H1 (cell line): ENCODE data around the gene AATK. TPM values are rescaled to one million over a fixed set of nuclear protein-coding genes. Genes with fewer than 3 reads are reported as not detected.

Source experiments
- CTCF ChIA-PET: fragments of 300-600 bp; sonication (Branson Sonifier 250); formaldehyde crosslinking; loops from one replicate; lab custom pipeline; 2021; ENCODE audit not compliant: partially characterized antibody; lab: Charles Lee
- POLR2A ChIA-PET: fragments of 300-600 bp; sonication (Branson Sonifier 250); formaldehyde crosslinking; loops from one replicate; lab custom pipeline; 2021; ENCODE audit warnings: inconsistent platforms; ENCODE audit not compliant: partially characterized antibody; lab: Charles Lee
- DNase-seq, 2 experiments: peaks; one replicate each; pipeline versions ENCODE4 v3.0.0 to v3.0.0-alpha.2; 2010 to 2022; ENCODE audit warnings: low spot score in 2 of 2, low read depth in 1 of 2, mixed read lengths in 1 of 2
- FAIRE-seq: peaks from 2 replicates; lab custom pipeline; 2011; peaks lifted over from hg19 to GRCh38; lab: Jason Lieb, UNC
- H2AFZ ChIP-seq: 2 replicates; pipeline ENCODE4 v1.8.1; 2012; ENCODE audit warnings: low read length, inconsistent platforms
- H2AK5ac ChIP-seq: 2 replicates; pipeline ENCODE4 v1.6.1; 2013; ENCODE audit warnings: low read depth, low read length
- H2BK120ac ChIP-seq: replicated peaks from 2 replicates; pipeline ENCODE3; 2013; ENCODE audit warnings: low read depth, low read length, inconsistent platforms
- H2BK12ac ChIP-seq: 2 replicates; pipeline ENCODE4 v1.6.1; 2013; ENCODE audit warnings: low read depth, low read length
- H2BK15ac ChIP-seq: 2 replicates; pipeline ENCODE4 v1.6.1; 2013; ENCODE audit warnings: low read length
- H2BK20ac ChIP-seq: 2 replicates; pipeline ENCODE4 v1.6.1; 2013; ENCODE audit warnings: low read length
- H2BK5ac ChIP-seq: 2 replicates; pipeline ENCODE4 v1.6.1; 2013; ENCODE audit warnings: low read depth, low read length
- H3K14ac ChIP-seq: 2 replicates; pipeline ENCODE4 v1.6.1; 2013; ENCODE audit warnings: inconsistent platforms; ENCODE audit not compliant: insufficient read length
- H3K18ac ChIP-seq: 2 replicates; pipeline ENCODE4 v1.6.1; 2013; ENCODE audit warnings: low read length; ENCODE audit errors: extremely low read depth
- H3K23ac ChIP-seq: 2 replicates; pipeline ENCODE4 v1.6.1; 2013; ENCODE audit warnings: inconsistent platforms; ENCODE audit not compliant: insufficient read length
- H3K23me2 ChIP-seq: 2 replicates; pipeline ENCODE4 v1.6.1; 2013; ENCODE audit warnings: low read depth, low read length
- H3K27ac ChIP-seq: 2 replicates; pipeline ENCODE4 v1.6.1; 2011; ENCODE audit warnings: low read depth, low read length, inconsistent platforms
- H3K27me3 ChIP-seq, 4 experiments: replicated peaks in 1 of 4; 1 replicate in 1 of 4; 2 replicates in 3 of 4; pipeline versions ENCODE4 v1.6.1 to v1.8.1; 2011 to 2013; ENCODE audit warnings: low read length in 3 of 4, mild to moderate bottlenecking in 3 of 4, inconsistent platforms in 2 of 4, mixed read lengths in 2 of 4, moderate library complexity in 1 of 4; ENCODE audit not compliant: control insufficient read depth in 3 of 4, insufficient read depth in 3 of 4; ENCODE audit errors: extremely low read depth in 1 of 4
- H3K36me3 ChIP-seq, 4 experiments: 2 replicates each; pipeline versions ENCODE4 v1.6.1 to v1.8.1; 2011 to 2013; ENCODE audit warnings: mild to moderate bottlenecking in 4 of 4, low read length in 3 of 4, moderate library complexity in 2 of 4, control low read depth in 1 of 4, inconsistent platforms in 1 of 4; ENCODE audit not compliant: insufficient read depth in 4 of 4, control insufficient read depth in 2 of 4
- H3K4ac ChIP-seq: replicated peaks from 2 replicates; pipeline ENCODE3; 2013; ENCODE audit warnings: low read length, low read depth, mixed read lengths, inconsistent platforms; ENCODE audit not compliant: insufficient read length
- H3K4me1 ChIP-seq, 4 experiments: replicated peaks in 1 of 4; 1 replicate in 1 of 4; 2 replicates in 3 of 4; pipeline versions ENCODE4 v1.6.1 to v1.8.1; 2011 to 2013; ENCODE audit warnings: low read length in 3 of 4, inconsistent platforms in 2 of 4, mixed read lengths in 1 of 4; ENCODE audit not compliant: insufficient read depth in 4 of 4, control insufficient read depth in 3 of 4
- H3K4me2 ChIP-seq, 2 experiments: 2 replicates each; pipeline versions ENCODE4 v1.6.1 to v1.8.1; 2011 to 2013; ENCODE audit warnings: low read depth in 2 of 2, low read length in 2 of 2, control low read depth in 1 of 2, inconsistent platforms in 1 of 2, mild to moderate bottlenecking in 1 of 2; ENCODE audit not compliant: insufficient read depth in 1 of 2
- H3K4me3 ChIP-seq, 4 experiments: fragments of 200-600, 300-600 bp in 1 of 4; sonication (generic), shearing (Covaris generic), sonication (Bioruptor Twin) in 1 of 4; 2 replicates each; pipeline versions ENCODE4 v1.5.1 to v1.8.1; 2011 to 2016; ENCODE audit warnings: low read length in 4 of 4, low read depth in 3 of 4, control low read depth in 2 of 4, inconsistent platforms in 2 of 4, mild to moderate bottlenecking in 2 of 4, mixed read lengths in 1 of 4, moderate library complexity in 1 of 4; ENCODE audit not compliant: insufficient read depth in 2 of 4; ENCODE audit errors: extremely low read depth in 1 of 4
- H3K56ac ChIP-seq: replicated peaks from 2 replicates; pipeline ENCODE3; 2013; ENCODE audit warnings: low read depth, mild to moderate bottlenecking, mixed read lengths, low read length, inconsistent platforms; ENCODE audit not compliant: insufficient read length
- H3K79me1 ChIP-seq: 2 replicates; pipeline ENCODE4 v1.6.1; 2013; ENCODE audit warnings: low read depth, low read length, control low read depth
- H3K79me2 ChIP-seq, 2 experiments: 2 replicates each; pipeline versions ENCODE4 v1.6.1 to v1.8.1; 2012 to 2013; ENCODE audit warnings: low read length in 2 of 2, mild to moderate bottlenecking in 2 of 2, inconsistent platforms in 1 of 2; ENCODE audit not compliant: insufficient read depth in 2 of 2, control insufficient read depth in 1 of 2
- H3K9ac ChIP-seq, 4 experiments: replicated peaks in 1 of 4; 1 replicate in 1 of 4; 2 replicates in 3 of 4; pipeline versions ENCODE4 v1.6.1 to v1.8.1; 2011 to 2013; ENCODE audit warnings: low read depth in 3 of 4, low read length in 3 of 4, control low read depth in 2 of 4, mild to moderate bottlenecking in 2 of 4, moderate library complexity in 2 of 4, inconsistent platforms in 1 of 4; ENCODE audit errors: extremely low read depth in 1 of 4
- H3K9me3 ChIP-seq, 2 experiments: 2 replicates each; pipeline versions ENCODE4 v1.6.1 to v1.8.1; 2012 to 2013; ENCODE audit warnings: mild to moderate bottlenecking in 2 of 2, moderate library complexity in 2 of 2, control low read depth in 1 of 2, inconsistent platforms in 1 of 2, low read depth in 1 of 2, low read length in 1 of 2, mixed read lengths in 1 of 2; ENCODE audit not compliant: insufficient read depth in 2 of 2
- H4K20me1 ChIP-seq, 2 experiments: replicated peaks in 1 of 2; 2 replicates each; pipeline versions ENCODE3 to v1.8.1; 2011 to 2013; ENCODE audit warnings: inconsistent platforms in 2 of 2, low read length in 2 of 2, mild to moderate bottlenecking in 1 of 2; ENCODE audit not compliant: insufficient read depth in 2 of 2, control insufficient read depth in 1 of 2
- H4K5ac ChIP-seq: 2 replicates; pipeline ENCODE4 v1.6.1; 2013; ENCODE audit warnings: low read length, low read depth, mixed read lengths, inconsistent platforms; ENCODE audit not compliant: insufficient read length
- H4K8ac ChIP-seq: 2 replicates; pipeline ENCODE4 v1.8.0; 2013; ENCODE audit warnings: mild to moderate bottlenecking, moderate library complexity, low read length, inconsistent platforms; ENCODE audit not compliant: insufficient read depth; ENCODE audit errors: extremely low read depth
- H4K91ac ChIP-seq: replicated peaks from 2 replicates; pipeline ENCODE3; 2013; ENCODE audit warnings: low read length, mixed read lengths, inconsistent platforms; ENCODE audit not compliant: insufficient read length
- KDM4A ChIP-seq: IDR thresholded peaks from one replicate; pipeline ENCODE4 v1.7.1; 2012; ENCODE audit warnings: low read depth, mild to moderate bottlenecking, moderate library complexity, low read length, inconsistent platforms; ENCODE audit not compliant: severe bottlenecking
- POU5F1 ChIP-seq: IDR thresholded peaks from 2 replicates; pipeline ENCODE4 v1.6.1; 2011; ENCODE audit warnings: low read depth, mild to moderate bottlenecking, low read length, moderate library complexity
- RNF2 ChIP-seq: fragments of 200-900, 300-1000 bp; sonication (generic); IDR thresholded peaks from 2 replicates; pipeline ENCODE4 v1.7.1; 2016; ENCODE audit warnings: borderline replicate concordance, low read depth, mild to moderate bottlenecking, antibody characterized with exemption, low read length; ENCODE audit not compliant: poor library complexity, severe bottlenecking; ENCODE audit errors: missing control alignments
- SIX5 ChIP-seq: IDR thresholded peaks from 2 replicates; pipeline ENCODE4 v1.6.1; 2011; ENCODE audit warnings: mild to moderate bottlenecking, low read depth, low read length
- TBP ChIP-seq: IDR thresholded peaks from 2 replicates; pipeline ENCODE4 v1.6.1; 2011; ENCODE audit warnings: low read depth, low read length, improper control_type of control experiment
- TEAD4 ChIP-seq: IDR thresholded peaks from 2 replicates; pipeline ENCODE4 v1.6.1; 2012; ENCODE audit warnings: low read depth, low read length, inconsistent platforms, mixed read lengths
- YY1 ChIP-seq: IDR thresholded peaks from 2 replicates; pipeline ENCODE4 v1.6.1; 2011; ENCODE audit warnings: low read depth, mild to moderate bottlenecking, low read length
- WGBS, 2 experiments: shearing (Covaris generic) in 1 of 2; methylation state at CpG; one replicate each; pipeline versions ENCODE4 v1.1.6 to v1.1.7; 2013 to 2015; ENCODE audit warnings: low lambda C conversion rate in 2 of 2, mixed read lengths in 2 of 2, inconsistent platforms in 1 of 2, low coverage in 1 of 2, missing lambda C conversion rate in 1 of 2; ENCODE audit not compliant: insufficient replicate concordance in 2 of 2, insufficient coverage in 1 of 2, insufficient read length in 1 of 2; ENCODE audit errors: extremely low coverage in 1 of 2, missing lambda C conversion rate in 1 of 2; 5-methylcytosine and 5-hydroxymethylcytosine counted together
- polyA plus RNA-seq, 7 experiments: library from polyadenylated mRNA; depleted of rRNA in 3 of 7; stranded (reverse) in 5 of 7; unstranded in 2 of 7; fragments of >200 nt in 5 of 7; fragments of 200-250 nt in 2 of 7; gene quantifications; 1 replicate in 5 of 7; 2 replicates in 1 of 7; 4 replicates in 1 of 7; pipeline versions ENCODE4 v1.2.1 to v1.2.3, GENCODE V29; 2011 to 2013; ENCODE audit warnings: missing spikeins in 2 of 7, mixed read lengths in 2 of 7
- total RNA-seq: library from RNA; stranded (reverse); fragmentation: NEBNext Ultra II Directional; extraction: Animal tissue kit (Norgen Biotek cat#: 25700); gene quantifications from 2 replicates; pipeline ENCODE4 v1.2.1, GENCODE V29; 2021
- TF ChIP-seq, protein P1 (sequence below): IDR thresholded peaks from 2 replicates; pipeline ENCODE4 v1.6.1; 2012; ENCODE audit warnings: low read length, inconsistent platforms
- TF ChIP-seq, protein P2 (sequence below): IDR thresholded peaks from 2 replicates; pipeline ENCODE4 v1.6.1; 2012; ENCODE audit warnings: inconsistent platforms

Gene AATK
- total and polyA plus RNA-seq, 2 of the 8 experiments (the other 6 are each of a cell fraction or from before 2014, with no cell fraction given) = 1.7 to 3.5 TPM

GRCh38 chr17:81117672-81118198 lies 48.3 kb downstream of the AATK start:
- Histone ChIP-seq H4K5ac (no peak overlapping the region), H3K4me3 (no peak overlapping the region), H3K23ac (no peak overlapping the region), H3K14ac (no peak overlapping the region), H2BK5ac (no peak overlapping the region), H3K27ac (no peak overlapping the region), H2AK5ac (no peak overlapping the region), H3K79me2 (no peaks in the 10 kb centered on the region), H4K91ac (no peak overlapping the region), H3K79me1 (no peaks in the 10 kb centered on the region; the same call in none of the 2 replicates), H3K4ac (no peak overlapping the region), H2BK20ac (no peak overlapping the region), H4K20me1 (no peaks in the 10 kb centered on the region), H3K27me3 (peaks cover 0 to 8% (median 5%) of the 10 kb centered on the region in 4 experiments; a peak in 3 of 7 replicates), H3K9ac (no peak overlapping the region), H3K18ac (no peak overlapping the region), H3K36me3 (no peaks in the 10 kb centered on the region), H3K4me1 (peaks cover 0 to 16% (median 6%) of the 10 kb centered on the region in 4 experiments; a peak in 5 of 7 replicates), H3K9me3 (no peaks in the 10 kb centered on the region), H2AFZ (no peak overlapping the region), H2BK120ac (no peak overlapping the region), H3K23me2 (peaks cover 3% of the 10 kb centered on the region; the same call in 1 of the 2 replicates), H2BK12ac (no peak overlapping the region), H3K56ac (no peak overlapping the region), H4K8ac (no peak overlapping the region), H3K4me2 (no peak overlapping the region), H2BK15ac (no peak overlapping the region)
- DNase-seq (no peak), FAIRE-seq (no peak)
- POLR2A ChIA-PET = interaction anchor here (0.7 to 1.0 kb wide), 2 partner anchors 12 to 15 kb away, joined by 3 to 4 read pairs; no protein-coding TSS in a partner anchor
- WGBS, 2 experiments = 96% methylated on average over 15 of the region's 20 CpGs; no CpG with 5 or more reads in 1 of the 2 experiments
- CTCF ChIA-PET = interaction anchor here (1.4 to 6.2 kb wide), 2 partner anchors 15 to 112 kb away, joined by 3 to 45 read pairs; no protein-coding TSS in a partner anchor
- TF ChIP-seq KDM4A (no peak), SIX5 (no peak), POU5F1 (no peak), TBP (no peak), RNF2 (no peak), YY1 (no peak), TEAD4 (no peak)
- TF ChIP-seq, protein P1, sequence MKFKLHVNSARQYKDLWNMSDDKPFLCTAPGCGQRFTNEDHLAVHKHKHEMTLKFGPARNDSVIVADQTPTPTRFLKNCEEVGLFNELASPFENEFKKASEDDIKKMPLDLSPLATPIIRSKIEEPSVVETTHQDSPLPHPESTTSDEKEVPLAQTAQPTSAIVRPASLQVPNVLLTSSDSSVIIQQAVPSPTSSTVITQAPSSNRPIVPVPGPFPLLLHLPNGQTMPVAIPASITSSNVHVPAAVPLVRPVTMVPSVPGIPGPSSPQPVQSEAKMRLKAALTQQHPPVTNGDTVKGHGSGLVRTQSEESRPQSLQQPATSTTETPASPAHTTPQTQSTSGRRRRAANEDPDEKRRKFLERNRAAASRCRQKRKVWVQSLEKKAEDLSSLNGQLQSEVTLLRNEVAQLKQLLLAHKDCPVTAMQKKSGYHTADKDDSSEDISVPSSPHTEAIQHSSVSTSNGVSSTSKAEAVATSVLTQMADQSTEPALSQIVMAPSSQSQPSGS = no peak
- TF ChIP-seq, protein P2, sequence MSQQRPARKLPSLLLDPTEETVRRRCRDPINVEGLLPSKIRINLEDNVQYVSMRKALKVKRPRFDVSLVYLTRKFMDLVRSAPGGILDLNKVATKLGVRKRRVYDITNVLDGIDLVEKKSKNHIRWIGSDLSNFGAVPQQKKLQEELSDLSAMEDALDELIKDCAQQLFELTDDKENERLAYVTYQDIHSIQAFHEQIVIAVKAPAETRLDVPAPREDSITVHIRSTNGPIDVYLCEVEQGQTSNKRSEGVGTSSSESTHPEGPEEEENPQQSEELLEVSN = no peak
